D721Med (cell line): ENCODE data around the gene ZNF568.

Experiments
- DNase-seq: peaks from one replicate; pipeline ENCODE4 v3.0.0; 2011; ENCODE audit warnings: low spot score; ENCODE audit not compliant: insufficient read length
- FAIRE-seq: peaks from 2 replicates; lab custom pipeline; 2011; peaks lifted over from hg19 to GRCh38; lab: Jason Lieb, UNC
- TF ChIP-seq, protein P1 (sequence below): IDR thresholded peaks from 2 replicates; pipeline ENCODE4 v1.5.1; 2012; ENCODE audit warnings: mild to moderate bottlenecking, control low read depth; ENCODE audit not compliant: insufficient read depth; ENCODE audit errors: missing control alignments

ZNF568 gene

GRCh38 chr19:36915992-36916830, at the start of gene ZNF568, which contains the start of gene ZNF829:
TSS of gene ZNF568 (plus strand) at chr19:36916332. CDS start at chr19:36922771, 6,439 bp downstream.
TSS of gene ZNF829 (minus strand) at chr19:36916291. CDS start at chr19:36915167, 1,124 bp downstream.
- DNase-seq (peak; percentile 58), FAIRE-seq (peak; percentile 70)
- TF ChIP-seq, protein P1, sequence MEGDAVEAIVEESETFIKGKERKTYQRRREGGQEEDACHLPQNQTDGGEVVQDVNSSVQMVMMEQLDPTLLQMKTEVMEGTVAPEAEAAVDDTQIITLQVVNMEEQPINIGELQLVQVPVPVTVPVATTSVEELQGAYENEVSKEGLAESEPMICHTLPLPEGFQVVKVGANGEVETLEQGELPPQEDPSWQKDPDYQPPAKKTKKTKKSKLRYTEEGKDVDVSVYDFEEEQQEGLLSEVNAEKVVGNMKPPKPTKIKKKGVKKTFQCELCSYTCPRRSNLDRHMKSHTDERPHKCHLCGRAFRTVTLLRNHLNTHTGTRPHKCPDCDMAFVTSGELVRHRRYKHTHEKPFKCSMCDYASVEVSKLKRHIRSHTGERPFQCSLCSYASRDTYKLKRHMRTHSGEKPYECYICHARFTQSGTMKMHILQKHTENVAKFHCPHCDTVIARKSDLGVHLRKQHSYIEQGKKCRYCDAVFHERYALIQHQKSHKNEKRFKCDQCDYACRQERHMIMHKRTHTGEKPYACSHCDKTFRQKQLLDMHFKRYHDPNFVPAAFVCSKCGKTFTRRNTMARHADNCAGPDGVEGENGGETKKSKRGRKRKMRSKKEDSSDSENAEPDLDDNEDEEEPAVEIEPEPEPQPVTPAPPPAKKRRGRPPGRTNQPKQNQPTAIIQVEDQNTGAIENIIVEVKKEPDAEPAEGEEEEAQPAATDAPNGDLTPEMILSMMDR: peak; percentile 55

DNA sequence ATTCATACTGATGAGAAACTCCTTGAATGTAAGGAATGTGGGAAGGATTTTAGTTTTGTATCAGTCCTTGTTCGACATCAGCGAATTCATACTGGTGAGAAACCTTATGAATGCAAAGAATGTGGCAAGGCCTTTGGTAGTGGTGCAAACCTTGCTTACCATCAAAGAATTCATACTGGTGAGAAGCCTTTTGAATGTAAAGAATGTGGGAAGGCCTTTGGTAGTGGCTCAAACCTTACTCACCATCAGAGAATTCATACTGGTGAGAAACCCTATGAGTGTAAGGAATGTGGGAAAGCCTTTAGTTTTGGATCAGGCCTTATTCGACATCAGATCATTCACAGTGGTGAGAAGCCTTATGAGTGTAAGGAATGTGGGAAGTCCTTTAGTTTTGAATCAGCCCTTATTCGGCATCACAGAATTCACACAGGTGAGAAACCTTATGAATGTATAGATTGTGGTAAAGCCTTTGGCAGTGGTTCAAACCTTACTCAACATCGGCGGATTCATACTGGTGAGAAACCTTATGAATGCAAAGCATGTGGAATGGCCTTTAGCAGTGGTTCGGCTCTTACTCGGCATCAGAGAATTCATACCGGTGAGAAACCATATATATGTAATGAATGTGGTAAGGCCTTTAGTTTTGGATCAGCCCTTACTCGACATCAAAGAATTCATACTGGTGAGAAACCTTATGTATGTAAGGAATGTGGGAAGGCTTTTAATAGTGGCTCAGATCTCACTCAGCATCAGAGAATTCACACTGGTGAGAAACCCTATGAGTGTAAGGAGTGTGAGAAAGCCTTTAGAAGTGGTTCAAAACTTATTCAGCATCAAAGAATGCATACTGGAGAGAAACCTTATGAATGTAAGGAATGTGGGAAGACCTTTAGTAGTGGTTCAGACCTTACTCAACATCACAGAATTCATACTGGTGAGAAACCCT, 38.9 kb upstream of the ZNF568 start:
- FAIRE-seq (no peak), DNase-seq (no peak)
- TF ChIP-seq, protein P1: no peak

- TF ChIP-seq, protein P1: no peak
- FAIRE-seq: no peak
- DNase-seq: no peak
Measured at GRCh38 chr19:36891768-36892357, 24.3 kb upstream of the ZNF568 start.

DNA sequence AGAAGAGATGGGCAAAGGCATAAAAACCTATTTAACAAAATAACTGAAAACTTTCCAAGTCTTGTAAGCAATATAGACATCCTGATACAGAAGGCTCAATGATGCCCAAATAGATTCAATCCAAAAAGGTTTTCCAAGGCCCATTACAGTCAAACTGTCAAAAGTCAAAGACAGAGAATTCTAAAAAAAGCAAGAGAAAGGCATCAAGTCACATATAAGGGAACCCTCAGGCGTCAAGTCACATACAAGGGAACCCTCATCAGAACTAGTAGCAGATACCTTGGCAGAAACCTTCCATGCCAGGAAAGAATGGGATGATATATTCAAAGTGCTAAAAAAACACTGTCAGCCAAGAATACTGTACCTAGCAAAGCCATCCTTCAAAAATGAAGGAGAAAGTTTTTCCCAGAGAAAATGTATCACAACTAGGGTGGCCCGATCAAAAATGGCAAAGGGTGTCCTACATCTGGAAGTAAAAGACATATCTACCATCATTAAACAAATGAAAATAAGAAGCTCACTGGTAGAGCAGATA, 21.2 kb upstream of the ZNF568 start:
- no peak for FAIRE-seq
- TF ChIP-seq, protein P1: no peak

DNA sequence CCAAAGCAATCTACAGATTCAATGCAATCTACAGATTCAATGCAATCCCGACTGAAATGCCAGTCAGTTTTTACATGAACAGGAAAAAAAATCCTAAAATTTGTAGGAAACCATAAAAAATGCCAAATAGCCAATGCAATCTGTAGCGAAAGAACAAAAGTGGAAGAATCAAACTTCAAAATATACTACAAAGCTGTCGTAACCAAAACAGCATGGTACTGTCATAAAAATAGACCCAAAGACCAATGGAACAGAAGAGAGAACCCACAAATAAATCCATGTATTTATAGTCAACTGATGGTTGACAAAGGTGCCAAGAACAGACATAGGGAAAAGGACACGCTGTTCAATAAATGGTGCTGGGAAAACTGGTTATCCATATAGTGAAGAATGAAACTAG, 17.7 kb upstream of the ZNF568 start:
- FAIRE-seq (no peak), DNase-seq (no peak)
- TF ChIP-seq, protein P1: no peak

More for the DNA sequence above, 21.2 kb upstream of the ZNF568 start:
- no peak for DNase-seq

DNA sequence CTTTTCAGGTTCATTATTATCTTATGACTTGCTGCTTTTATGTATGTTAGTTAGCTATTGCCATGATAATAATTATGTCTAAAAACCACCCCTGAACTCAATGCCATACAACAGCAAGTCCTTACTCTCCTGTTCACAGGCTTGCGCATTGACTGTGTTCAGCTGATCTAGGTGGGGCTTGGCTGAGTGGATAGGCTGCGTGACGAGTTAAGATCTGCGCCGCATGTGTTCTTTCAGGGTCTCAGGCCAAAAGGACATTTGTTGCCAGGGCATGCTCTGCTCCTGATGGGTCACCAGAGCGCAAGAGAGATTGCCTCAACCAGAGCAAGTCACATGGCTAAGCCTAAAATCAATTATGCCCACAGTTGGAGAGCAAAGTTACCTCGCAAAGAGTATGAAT, 859 bp downstream of the ZNF568 start:
- DNase-seq (no peak), FAIRE-seq (no peak)
- TF ChIP-seq, protein P1: no peak
